ENCODE measurements around the gene TRIM8.

TRIM8 gene

DNA sequence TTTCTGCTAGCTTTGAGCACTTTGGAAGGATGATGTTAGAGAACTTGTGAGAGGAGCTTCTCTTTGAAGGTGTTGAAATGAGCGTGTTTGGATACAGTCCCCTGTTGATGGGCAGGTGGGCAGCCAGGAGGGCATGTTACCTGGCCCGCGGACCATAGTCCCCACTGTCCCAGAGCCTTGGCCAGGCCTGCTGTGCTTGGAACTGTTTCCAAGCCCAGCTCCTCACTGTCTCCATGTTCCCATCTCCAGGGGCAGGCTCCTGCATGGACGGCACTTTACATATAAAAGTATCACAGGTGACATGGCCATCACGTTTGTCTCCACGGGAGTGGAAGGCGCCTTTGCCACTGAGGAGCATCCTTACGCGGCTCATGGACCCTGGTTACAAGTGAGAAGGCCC lies 27.2 kb upstream of the TRIM8 start:
- DNase-seq, result no peak

DNA sequence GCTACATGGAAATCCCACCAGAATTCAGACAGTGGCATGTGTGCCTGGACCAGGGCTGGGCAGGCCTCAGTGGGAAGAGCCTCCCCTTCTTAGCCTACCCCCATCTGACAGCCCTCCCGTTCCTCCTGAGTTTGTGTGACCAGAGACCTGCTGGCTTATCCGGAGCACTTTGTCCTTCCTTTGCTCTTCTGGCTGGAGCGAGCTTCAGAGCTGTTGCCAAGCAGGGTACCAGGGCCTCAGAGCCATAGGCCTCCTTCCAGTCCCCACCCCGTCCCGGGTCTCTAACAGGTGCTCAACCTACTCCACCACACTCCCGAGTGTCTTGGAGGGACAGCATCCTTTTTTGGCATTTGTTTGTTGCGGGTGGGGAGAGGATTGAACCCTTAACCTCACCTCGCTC lies 26.5 kb upstream of the TRIM8 start:
- DNase-seq, result no peak

DNA sequence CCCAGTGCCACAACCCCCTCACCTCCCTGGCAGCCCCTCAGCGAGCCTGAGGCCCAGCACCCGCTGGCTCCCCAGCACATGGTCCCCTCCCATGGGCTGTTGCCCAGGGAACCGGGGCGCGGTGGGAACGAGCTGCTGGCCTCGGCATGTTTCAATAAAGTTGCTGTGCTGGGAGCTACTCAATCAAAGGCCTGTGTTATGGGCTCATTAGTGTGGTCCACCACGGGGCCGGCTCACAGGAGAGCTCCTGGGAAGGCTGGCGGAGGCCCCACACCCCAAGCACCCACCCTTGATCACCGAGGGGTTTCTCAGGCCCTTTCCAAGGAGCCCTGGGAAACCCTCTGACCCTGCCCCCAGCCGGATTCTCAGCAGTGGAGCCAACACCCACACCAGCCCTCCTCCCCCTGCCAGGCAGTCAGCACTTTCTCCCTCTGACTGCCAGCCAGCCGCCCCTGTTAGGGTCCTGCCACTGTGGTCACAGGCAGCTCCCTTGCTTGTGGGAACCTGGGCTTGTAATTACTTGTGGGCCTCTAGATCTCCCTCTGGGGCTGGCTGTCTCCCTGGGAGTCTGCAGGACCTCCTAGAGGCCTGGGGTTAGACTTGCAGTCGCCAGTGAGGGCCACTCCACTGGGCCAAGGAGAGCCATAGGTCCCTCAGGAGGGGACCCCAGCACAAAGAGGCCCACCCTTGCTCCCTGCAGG lies 24.8 kb upstream of the TRIM8 start:
- DNase-seq, result no peak

DNA sequence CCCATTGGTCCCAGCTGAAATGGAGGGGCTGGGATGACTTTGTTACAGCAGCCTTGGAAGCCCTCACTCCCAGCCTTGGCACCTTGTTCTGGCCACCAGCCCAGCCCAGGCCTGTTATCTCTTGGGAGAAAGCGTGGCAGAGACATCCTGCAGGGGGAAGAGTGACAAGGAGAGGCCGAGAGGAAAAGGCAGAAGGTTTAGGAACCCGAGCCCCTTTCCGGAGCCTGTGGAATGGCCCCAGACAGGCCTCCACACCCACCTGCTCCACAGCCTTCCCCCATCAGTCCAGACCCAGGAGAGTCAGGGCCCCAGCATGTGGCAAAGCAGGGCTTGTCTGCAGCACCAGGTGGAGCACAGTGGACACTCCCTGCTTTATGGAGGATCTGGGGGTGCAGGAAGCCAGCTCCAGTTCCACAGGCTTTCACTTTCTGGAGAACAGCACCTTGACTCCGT lies 24.1 kb upstream of the TRIM8 start:
- no peak for DNase-seq

DNA sequence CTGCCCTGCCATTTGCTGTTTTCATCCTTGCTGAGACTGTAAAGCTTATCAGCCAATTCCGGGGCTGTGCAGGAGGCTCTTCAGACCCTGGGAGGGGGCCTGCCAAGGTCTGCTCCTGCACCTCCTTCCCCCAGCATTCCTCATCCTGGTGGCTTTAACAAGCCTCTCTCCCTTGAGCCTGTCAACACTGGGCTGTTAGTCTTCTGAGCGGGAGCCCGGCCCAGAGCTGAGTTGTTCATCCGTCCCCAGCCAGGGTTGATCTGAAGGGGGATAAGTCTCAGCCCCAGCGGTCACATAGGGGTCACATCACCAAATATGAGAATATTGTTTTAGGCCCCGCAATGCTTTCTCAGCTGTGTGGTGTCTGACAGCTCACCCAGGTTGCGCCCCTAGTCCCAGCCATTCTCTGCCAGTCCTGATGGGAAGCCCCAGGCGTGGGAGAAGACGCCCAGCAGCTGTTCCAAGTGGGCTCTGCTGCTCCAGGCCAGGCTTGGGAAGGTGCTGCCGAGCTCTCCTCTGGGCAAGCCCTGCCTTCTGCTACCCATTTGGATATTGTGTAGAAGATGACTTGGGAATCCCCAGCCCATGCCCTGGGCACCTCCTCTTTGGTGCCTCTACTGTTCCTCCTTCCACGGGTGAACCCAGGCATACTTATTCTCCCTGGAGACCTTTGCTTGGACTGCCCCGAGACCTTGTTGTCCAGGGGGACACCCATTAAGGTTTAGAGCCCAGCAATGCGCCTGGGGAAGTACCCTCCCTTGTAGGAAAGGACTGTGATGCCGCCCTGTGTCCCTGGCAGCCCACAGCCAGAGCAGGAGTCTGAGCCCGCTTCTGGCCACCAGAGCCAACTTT lies 23.5 kb upstream of the TRIM8 start:
- DNase-seq, result no peak

DNA sequence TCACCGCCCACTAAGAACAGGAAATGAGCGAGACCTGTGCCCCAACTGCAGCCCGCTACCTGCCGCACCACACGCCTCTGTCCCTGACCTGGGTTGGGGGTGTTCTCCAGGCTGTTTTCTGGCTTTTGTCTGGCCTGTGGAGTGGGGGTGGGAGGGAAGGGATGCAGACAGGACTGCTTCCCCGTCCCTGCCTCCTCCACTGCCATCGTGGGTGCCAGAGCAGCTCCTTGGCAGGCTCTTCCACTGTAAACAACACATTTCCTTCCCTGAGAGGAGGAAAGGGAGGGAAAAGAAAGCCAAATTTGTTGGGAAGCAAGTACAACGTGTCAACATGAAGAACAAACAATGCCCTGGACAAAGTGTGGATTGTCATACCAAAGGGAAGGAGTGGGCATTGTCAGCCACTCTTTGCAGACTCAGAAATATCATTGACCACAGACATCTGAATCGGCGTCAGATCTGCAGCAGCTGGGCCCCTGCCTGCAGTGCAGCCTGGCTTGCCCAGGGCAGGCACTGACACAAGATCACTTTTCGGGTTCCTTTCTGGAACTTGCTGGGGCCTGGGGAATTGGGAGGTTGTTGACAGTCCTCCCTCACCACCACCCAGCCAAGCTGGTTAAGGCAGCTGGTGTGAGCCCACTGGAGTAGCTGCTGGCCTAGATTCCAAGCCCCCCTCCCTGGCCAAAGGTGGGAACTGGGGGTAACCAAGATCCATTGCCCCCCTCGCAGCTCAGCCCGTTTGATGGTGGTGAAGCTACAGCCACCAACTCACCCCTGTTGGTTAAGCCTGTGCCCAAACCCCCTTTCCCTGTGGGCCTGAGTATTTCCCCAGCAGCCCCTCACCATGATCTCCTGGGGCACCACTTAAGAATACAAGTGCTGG lies 22.6 kb upstream of the TRIM8 start:
- DNase-seq, result no peak

DNA sequence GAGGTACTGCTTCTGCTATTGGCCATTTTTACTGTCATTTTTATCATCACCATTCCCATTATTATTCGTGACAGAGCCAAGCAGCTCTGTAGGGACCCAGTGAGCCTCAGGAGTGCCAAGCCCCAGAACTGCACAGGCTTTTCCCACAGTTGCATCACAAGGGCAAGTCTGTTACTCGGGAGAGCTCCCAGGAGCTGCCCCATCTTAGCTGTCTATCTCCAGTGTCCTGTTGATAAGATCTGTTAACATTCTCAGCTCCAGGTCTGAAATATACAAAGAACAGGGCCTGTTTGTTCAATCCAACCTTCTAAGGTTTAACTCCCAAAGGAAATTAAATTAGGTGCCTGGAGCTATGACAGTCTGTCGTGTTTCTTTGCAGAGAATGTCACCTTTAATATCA lies 20.2 kb upstream of the TRIM8 start:
- DNase-seq, result no peak

DNA sequence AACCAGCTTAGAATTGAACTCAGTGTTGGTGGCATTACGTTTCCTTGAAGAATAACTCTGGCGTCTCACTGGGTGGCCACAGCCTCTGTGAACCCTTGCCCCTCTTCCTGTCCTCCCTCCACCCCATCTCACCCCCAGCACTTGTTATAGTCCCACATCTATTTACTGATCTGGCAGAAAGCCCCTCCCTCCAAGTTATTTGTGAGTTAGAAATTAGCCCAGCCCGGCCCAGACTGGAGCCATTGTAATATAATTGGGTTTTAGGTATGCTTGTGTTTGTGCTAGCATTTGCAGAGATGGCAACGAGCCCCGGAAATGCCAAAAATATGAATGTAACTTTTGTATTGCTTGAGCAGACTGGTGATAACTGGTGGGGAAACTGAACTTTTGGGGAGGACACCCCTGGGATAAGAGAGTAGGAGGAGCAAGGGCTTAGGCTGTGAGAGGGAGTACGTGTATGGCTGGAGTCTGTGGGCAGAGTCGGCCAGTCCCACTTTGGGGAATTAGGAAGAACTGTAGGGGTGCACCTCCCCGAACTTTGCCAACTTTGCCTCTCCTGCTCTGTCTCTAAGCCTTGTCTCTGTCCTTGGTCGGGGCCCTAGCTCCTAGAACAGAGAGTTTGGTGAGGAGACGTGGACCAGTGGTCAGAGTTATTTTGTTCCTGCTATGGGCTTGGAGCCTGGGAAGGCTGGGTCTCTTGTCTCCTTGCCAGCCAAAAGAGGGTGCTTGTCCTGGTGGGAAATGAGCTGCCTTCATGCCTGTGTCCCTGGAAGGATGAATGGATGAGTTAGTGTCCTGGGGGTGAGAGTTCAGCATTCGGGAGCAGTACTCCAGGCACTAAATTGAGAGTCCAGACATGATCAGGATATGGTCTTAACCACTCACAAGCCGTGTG lies 19.3 kb upstream of the TRIM8 start:
- no peak for DNase-seq

DNA sequence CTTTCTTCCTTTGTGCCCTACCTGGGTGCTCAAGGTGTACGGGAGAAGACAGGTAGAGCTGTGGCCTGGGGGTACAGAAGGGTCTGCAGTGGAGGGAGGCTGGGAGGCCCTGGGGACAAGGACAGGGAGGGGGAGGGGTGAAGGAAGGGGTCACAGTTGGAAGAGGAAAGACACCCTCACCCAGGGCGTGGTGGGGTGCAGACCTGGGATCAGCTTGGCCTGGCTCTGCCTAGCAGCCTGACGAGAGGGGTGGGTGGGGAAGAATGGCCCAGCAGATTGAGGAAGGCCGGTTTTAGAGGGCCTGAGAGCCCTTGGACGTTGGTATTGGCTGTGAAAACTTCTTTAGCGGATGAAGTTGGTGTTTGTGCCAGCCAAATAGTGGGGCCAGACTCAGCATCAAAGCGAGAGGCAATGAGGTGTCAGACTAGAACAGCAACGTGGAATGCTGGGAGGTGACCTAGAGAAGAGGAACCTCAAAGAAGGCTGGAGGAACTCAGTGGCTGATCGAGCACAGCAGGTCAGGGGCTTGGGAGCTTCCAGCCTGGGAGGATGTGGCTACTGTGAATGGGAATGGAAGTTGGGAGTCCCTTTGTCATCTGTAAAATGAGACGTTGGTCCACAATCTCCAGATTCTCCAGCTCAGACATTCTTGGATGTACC lies 18.1 kb upstream of the TRIM8 start:
- no peak for DNase-seq

DNA sequence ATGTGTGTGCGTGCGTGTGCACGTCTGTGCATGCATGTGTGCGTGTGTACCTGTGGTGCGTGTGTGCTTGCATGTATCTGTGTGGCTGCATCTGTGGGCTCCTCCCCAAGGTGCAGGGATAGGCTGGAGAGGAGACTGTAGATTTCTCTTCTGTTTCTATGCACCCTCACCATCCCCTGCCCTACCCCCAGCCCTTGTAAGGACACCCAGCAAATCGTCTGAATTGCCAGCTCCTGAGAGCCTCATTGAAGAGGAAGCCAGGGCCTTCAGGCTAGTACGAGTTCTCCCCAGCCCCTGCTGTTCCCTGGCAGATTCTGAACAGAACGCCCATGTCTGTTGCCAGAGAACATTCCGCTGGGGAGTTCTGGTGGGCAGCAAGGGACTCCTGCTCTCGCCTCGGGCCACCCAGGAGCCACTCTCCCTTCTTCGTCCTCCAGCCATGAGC lies 17.0 kb upstream of the TRIM8 start:
- no peak for DNase-seq

DNA sequence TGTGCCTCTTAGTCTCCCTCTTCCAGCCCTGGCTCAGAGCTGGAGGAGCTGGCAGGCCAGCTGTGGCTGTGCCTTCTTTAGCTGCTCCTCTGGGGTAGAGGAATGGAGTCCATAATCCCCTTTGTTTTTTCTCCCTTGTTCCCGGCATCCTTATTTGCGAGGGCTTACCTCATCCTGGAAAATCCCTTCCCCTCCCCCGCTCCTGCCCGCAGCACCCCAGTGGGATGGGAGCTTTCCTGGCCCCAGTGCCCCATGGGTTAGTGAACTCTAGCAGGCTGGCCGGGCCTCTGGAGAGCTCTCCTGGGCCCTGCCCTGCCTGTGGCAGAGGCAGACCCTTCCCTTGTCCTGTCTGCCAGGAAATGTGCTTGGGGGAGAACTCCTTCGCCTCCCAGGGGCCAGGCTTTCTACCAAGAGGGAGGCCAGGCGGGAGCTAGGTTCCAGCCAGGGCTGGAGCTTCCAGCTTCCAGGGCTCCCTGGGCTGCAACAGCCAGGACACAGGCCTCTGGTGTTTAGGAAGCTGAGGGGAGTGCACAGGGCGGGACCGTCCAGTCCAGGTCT lies 16.5 kb upstream of the TRIM8 start:
- peak; percentile 84 for DNase-seq

DNA sequence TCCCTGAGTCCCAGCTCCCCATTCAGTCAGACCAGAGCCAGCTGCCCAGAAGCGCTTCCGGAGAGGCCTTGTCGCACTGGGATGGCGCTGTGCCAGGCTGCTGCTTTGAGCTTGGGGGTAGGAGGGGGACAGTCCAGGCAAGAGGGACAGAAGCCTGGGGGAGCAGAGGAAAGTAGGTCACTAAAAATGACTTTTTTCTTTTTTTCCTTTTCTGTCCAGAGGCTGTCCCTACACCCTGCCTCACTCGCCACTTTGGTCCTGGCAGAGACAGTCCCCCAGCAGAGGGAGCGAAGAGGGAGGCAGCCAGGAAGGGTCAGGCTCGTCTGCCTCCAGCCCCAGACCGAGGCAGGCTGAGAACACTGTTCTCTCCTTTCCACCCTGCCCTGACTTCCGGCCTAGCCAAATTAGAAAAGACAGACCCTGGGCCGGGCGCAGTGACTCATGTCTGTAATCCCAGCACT lies 15.8 kb upstream of the TRIM8 start:
- DNase-seq, result peak; percentile 62

DNA sequence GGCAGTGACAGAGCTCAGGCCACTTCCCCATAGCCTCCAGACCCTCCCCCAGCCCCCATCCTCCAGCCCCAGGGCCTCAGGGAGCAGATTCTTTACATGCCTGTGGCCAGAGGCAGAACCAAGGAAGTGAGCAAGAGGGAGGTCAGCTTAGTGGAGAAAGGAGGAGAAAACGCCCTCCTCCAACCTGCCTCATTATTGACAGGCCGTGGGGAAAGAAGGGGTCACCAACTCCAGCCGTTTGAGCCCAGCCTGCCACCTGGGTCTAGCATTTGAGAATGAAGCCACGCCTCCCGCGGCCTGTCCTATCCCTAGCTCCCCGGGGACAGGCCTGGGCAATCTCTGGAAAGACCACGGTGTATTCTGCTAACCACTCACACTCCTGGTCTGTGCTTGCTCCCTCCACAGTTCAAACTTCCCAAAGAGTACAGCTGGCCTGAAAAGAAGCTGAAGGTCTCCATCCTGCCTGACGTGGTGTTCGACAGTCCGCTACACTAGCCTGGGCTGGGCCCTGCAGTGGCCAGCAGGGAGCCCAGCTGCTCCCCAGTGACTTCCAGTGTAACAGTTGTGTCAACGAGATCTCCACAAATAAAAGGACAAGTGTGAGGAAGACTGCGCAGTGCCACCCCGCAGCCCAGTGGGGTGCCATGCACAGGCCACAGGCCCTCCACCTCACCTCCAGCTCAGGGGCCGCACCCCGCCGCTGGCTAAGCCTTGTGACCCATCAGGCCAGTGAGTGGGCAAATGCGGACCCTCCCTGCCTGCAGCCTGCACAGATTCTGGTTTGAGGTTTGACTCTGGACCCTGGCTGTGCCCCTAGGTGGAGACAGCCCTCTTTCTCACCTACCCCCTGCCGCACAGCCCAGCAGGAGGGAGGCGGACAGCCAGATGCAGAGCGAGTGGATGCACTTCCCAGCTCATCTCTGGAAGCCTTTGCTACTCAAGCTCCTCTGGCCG lies 14.3 kb upstream of the TRIM8 start:
- DNase-seq, result peak; percentile 97

DNA sequence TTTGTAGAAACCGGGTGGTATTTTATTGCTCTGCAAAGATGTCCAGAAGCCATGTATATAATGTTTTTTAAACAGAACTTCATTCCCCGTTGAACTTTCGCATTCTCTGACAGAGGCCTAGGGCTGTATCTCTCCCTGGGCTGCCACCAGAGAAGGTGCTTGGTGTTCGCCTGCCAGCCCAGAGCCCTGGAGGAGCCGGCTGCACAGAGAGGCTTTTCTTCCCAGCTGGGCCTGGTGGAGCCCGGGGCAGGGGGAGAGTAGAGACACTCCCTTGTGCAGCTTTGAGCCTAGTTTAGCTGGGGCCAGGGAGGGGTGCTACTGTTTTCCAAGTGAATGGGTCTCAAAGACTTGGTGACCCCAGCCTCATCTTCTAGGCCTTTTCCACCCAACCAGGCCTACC lies 13.6 kb upstream of the TRIM8 start:
- DNase-seq, result no peak

DNA sequence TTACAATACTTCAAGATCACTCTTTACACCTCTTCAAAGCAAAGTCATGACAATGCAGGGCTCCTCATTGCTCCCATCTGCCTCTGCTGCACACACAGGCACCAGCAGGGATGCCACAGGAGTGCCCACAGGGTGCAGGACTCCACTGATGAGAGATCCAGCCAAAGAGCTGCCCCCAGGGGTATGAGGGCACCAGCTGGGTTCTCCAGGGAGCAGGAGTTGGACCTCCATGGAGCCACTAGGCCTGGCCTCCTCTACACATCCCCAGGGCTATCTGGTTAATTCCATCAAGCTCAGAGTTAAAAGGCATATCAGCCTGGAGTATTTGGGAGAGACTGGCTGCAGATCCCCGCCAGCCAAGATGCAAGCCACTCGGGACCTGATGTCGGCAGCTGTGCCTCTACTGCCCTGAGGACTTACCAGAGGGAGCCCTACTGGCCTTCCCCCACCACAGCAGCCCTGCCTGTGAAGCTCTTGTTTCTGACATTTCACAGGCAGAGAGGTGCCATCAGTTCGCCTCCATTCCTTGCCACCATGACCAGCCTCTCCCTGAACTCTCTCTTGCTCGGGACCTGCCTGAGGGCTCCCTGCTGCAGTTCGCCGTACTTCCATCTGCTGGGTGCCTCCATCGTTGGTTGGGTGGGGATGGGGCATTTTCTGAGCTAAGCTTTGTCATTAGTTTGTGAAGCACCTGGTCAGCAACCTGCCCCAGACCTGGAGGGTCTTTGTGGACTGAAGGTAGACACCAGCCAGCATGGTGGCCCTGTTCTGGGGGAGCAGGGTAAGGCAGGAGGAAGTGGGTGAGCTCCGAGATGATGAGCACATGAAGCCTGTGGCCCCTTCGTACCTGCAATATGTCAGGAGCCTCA lies 12.5 kb upstream of the TRIM8 start:
- no peak for DNase-seq

DNA sequence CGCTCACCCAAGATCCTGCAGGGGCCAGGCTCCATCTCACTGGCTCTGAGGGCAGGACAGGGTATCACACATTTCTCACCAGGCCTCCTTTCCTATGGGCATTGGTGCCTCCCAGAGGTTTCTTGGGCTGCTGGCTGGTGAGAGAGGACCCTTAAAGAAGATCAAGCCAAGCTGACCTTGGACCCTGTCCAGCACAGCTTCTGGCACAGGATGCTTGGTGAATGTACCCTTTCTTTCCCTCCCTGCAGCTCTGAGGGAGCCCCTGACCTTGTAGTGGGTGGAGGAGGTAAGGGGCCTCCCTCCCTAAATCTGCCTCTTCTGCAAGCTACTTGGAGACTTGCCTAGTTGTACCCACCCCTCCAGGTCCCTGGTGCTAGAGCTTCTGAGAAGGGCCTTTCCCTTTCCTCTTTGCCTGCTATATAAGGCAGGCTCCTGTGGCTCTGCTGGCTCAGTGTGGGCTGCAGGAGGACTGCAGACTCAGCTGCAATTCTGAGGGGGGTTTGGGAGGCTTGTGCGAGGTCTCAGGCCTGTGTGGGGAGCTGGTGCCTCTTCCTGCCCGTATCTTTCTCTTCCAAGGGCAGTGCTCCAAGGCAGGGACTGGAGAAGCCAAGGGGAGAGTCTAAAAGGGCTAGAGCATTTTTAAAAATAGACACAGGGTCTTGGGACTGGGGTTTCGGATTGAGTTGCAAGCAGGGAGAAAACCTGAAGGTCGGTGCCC lies 11.7 kb upstream of the TRIM8 start:
- DNase-seq, result peak; percentile 45

DNA sequence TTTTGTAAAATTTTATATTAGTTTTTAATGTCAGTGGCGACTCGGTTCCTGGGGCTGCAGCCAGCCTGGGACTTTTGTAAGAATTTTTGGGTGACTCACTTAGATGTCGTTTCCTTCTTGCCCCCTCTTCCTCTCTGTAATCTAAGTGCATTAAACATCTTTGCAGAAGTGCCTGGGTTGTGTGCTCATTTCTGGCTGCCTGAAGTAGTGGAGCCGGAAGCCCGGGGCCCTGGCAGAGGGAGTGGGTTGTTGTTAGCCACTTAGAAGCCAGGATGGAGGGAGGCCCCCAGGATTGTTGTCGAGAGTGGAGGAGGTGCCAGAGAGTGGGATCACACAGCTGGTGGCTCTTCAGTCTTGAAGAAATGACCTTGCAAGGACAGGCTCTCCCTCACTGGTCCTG lies 11.0 kb upstream of the TRIM8 start:
- peak; percentile 85 for DNase-seq

DNA sequence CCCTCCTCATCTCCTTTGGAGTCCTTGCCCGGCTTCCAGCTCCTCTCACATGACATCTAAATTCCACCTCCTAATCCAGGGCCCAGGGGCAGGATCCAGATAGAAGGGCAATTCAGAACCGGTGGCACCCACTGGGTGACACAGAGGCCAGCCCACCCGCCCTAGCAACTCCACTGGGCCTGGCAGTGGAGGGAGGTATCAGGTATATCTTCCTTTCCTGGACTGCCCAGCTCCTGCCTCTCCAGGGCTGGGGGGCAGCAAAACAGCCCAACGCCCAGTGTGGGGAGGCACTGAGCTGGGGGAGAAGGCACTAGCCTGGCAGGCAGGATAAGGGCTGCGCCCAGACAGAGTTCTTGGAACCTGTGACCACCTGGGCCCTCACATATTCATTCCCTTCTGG lies 10.4 kb upstream of the TRIM8 start:
- no peak for DNase-seq

Data from EL (cell line).